ENCODE measurements around the gene TNFAIP8L2. TPM values are rescaled to one million over a fixed set of nuclear protein-coding genes. Genes with fewer than 3 reads are reported as not detected.
A peak's percentile ranks its signal among the peaks of the same experiment; 100 is the strongest.
"Not testable (repeated sequence)": the region's sequence is repeated elsewhere in the genome, so short reads cannot be mapped to it uniquely, and the experiment has no call there.

TNFAIP8L2 gene
- total RNA-seq, 1 donor from 2014 or later, result 2.7 TPM

DNA sequence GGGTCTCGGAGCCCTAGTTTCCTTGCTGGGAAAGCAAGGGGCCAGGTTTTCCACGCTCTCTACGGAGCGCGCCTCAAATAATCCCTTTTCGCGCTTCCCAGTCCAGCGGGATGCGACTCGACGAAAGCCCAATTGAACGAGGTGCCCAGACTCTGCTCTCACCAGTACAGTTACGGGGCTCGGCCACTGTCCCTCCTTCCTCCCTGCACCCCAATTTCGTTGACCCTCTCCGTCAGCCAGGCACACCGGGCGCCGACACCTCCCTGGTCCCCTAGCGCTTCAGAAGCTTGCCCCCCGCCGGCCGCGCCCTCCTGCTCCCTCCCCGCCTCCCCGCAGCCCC, 10.4 kb upstream of the TNFAIP8L2 start:
- no peak for DNase-seq

DNA sequence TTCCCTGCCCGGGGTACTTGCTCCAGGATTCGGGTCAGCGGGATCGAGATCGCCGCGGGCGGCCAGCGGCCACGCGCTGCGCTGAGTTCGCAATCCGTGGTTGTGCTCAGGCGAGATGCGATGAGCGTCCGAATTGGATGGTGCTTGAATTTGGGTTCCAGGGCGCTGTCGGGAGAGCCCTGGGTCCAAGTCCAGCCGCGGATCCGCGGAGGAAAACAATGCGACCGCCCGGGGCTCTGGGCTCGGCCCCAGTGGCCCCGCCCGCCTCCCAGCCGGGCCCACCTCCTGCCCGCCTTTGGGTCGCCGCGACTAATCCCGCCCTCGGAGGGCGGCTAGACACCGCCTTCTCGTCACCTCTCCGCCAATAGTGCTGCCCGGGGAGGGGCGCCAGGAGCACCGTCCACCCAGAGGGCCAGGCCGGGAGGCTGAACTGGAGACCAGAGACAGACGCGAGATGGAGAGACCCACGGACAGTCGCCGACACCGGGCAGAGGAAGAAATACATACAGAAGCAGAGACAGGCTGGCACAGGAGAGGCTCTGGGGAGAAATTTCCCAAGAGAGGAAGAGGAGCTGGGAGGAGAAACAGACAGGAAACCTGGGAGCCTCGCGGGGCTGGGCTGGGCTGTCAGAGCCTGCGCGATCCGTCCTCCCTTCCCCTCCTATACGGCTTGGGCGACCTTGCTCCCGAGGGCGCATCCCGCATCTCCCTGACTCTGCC, 9.9 kb upstream of the TNFAIP8L2 start, which contains the start of gene SEMA6C:
Gene SEMA6C, minus strand, starts transcription at position 220 of the 720 bp plus-strand sequence. CDS start 4,010 bp downstream, outside the sequence.
- peak; percentile 97 for DNase-seq

DNA sequence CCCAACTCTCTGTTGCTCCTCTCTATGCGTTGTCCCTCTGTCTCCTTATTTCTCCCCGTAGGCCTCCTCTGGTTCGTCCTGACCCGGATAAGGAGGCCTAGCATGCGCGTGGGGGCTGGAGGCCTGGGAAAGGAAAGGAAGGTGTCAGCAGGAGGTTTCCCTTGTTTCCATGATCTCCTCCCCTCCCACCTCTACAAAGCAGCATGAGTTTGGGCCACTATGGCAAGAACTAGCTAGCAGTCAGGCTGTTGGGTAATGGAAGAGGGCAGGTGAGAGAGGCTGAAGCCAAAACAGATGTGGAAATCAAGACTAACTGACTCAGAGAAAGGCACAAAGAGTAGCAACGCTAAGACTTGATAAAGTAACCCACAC, 9.3 kb upstream of the TNFAIP8L2 start:
- DNase-seq, result no peak

DNA sequence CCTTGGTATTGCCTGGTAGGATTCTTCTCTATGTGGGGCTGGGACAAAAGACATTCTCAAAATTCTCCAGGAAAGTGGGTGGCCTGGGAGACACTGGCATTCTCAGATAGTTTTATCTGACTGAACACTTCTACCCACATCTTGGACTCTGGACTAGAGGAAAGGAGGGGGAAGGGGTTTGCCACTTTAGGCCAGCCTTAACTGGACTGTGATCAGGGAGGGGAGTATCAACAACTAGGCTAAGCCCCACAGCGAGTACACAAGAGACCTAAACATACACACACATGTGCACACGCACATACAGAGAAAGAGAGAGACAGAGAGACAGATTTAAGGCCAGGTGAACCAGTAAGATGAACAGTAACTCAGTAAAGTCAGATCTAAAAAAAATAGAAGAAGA, 8.8 kb upstream of the TNFAIP8L2 start:
- no peak for DNase-seq

DNA sequence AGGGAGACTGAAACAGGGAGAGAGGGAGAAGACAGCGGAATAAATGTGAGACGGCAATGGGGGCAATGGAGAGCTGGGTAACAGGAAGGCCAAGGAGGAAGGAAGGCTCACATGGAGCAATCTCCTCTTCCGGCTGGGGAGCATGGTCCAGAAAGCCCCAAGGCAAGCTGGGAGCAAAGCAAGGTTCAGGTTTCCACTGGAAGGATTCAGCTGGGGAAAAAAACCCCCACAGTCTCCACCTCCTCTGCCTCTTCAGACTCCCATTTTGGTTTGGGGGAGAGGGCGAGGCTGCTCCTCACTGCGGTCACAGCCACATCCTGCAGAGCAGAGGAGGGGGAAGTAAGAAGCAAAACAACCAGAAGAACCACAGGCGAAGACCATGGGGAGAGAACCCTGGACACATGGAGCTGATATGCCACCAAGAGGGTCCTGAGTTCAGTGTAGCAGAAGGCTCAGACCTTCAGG, 650 bp downstream of the TNFAIP8L2 start:
- DNase-seq, result no peak

DNA sequence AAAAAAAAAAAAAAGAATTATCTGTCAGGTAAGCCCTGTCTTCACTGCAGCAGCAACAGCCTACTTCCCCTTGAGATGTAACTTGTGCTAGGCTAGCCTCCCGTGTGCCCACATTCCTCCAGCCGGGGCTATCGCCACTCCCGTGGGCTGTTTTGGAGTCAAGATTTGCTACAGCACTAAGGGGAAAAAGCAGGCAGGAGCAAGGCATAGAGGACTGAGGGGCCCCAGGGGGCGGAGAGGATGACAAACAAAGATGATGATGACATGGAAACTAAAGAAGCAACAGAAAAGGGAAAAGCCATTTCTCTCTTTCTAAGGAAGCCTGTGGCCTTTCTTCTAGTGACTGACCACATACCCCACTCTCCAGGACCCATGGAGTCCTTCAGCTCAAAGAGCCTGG, 1.9 kb downstream of the TNFAIP8L2 start:
- DNase-seq, result no peak

DNA sequence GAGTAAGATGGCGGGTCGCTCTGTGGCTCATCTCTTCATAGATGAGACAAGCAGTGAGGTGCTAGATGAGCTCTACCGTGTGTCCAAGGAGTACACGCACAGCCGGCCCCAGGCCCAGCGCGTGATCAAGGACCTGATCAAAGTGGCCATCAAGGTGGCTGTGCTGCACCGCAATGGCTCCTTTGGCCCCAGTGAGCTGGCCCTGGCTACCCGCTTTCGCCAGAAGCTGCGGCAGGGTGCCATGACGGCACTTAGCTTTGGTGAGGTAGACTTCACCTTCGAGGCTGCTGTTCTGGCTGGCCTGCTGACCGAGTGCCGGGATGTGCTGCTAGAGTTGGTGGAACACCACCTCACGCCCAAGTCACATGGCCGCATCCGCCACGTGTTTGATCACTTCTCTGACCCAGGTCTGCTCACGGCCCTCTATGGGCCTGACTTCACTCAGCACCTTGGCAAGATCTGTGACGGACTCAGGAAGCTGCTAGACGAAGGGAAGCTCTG, 2.4 kb downstream of the TNFAIP8L2 start:
- no peak for DNase-seq

DNA sequence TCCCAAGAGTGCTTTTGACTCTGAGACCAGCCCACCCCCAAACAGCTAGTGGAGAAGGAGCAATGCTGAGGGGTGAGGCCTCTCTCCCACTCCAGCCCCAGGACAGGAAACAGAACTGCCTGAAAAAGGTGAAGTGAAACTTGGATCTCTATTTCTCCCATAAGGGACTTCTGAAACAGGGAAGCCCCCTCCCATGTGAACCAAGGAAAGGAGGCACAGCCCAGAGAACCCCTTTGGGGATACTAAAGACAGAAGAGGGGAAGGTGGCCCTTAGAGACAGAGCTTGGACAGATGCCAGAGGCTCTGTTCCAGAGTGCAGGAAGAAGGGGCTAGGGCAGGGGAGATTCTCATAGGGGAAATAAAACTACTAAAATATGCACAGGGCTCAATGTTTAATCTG, 2.9 kb downstream of the TNFAIP8L2 start:
- no peak for DNase-seq

DNA sequence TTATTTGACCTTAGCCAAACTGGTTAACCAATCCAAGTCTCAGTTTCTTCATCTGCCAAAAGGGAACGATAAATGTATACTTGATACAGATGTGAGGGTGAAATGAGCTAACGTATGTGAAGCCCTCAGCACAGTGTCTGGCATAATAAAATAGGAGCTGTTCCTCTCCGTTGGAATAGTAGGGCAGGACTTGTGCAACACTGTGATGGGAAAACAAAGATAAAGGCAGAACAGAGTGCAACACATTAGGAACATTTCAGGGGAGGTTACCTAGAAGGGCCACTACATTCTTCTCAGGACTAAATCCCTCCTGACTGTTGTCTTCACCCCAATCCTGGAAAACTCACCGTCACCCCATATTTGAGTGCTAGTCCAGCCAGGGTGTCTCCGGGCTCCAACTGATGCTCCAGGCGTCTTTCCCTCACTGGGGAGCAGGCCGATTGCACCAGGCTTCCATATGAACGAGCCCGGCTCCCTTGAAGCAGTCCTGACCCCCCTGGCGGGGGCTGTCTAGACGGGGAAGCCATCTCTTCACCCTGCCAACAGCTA, 8.4 kb downstream of the TNFAIP8L2 start:
- DNase-seq, result no peak

DNA sequence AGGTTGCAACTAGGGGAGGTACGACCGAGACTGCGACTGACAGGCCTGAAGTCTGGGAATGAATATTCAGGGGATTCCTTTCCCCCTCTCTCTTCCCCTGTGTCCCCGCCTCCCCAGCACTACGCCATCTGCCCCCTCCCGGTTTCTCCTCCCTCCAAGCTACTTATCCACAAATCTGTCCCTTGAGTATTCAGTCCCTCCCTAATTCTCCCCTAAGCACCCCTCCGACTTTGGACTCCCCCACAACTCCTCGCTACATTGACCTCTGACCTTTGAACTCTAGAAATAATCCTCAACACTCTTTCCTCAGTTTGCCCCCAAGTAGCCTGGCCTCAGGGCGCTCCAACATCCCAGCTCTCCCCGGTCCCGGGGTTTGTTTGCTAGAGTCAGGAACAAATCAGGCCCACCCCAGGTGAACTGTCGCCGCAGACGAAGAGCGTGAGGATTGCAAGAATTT, 8.9 kb downstream of the TNFAIP8L2 start:
- DNase-seq, result peak; percentile 76

DNA sequence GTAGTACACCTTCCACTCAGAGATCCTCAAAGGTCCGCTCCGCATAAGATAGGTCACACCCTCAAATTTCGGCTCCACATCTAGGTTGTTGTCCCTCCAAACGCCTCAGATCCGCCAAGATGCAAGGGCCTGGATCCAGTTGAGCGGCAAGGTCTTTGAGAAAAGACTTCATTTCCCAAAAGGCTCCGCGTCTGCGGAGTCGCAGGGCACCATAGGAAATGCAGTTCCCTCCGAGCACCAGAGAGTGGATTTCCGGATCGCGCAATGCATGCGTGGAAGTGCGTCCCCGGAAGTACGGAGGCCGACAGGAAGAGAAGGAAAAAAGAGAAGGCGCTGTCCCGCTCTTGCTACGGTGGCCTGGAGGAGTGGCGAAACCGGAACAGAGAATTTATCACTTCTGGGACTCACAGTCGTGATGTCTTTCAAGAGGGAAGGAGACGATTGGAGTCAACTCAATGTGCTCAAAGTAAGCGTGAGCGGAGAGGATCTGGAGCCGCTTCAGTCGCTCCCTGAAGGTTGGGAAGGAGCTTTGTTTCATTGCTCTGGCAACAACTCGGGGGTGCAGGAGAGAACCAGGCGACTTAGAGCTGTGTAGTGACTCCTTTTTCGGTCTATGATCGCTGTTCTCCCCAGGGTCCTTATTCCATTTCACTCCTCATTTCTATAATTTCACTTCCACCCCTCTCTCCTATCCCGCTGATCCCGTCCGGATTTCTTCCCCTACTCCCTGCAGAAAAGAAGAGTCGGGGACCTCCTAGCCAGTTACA, 9.5 kb downstream of the TNFAIP8L2 start, which contains the start of the genes LYSMD1 and SCNM1:
Gene LYSMD1, minus strand, starts transcription at position 165 of the 767 bp plus-strand sequence. CDS start 644 bp downstream, outside the sequence.
Gene SCNM1, plus strand, starts transcription at position 407 of the 767 bp plus-strand sequence. Its CDS starts 9 bp downstream, at position 416.
- DNase-seq, result peak; percentile 100

DNA sequence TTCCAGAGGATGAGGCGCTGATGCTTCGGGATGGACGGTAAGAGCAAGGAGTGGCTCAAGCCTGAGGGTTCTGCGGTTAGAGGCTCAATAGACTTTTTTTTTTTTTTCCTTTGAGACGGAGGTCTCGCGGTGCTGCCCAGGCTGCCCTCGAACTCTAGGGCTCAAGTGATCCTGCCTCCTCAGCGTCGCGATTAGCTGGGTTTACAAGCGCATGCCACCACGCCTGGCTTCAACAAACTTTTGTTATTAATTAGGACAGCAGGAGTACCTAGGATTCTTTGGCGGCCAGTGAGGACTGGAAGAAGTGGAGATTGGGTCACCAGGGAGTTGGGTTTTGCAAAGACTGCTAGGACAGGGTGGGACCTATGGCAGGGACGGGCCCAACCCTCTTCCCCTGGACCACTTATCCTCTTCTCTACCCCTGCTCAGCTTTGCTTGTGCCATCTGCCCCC, 10.1 kb downstream of the TNFAIP8L2 start:
- DNase-seq, result no peak

DNA sequence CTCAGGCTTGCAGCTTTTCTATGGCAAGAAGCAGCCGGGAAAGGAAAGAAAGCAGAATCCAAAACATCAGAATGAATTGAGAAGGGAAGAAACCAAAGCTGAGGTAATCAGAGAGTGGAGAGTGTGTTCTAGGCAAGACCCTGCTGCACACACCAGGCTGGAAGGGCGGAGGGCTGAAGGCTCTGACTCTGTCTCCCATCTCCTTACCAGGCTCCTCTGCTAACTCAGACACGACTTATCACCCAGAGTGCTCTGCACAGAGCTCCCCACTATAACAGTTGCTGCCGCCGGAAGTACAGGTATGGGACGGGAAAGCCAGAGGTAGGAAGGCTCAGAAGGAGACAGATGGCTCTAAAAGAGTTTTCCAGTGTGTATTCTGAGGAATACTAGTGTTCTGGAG, 10.7 kb downstream of the TNFAIP8L2 start:
- DNase-seq, result no peak

DNA sequence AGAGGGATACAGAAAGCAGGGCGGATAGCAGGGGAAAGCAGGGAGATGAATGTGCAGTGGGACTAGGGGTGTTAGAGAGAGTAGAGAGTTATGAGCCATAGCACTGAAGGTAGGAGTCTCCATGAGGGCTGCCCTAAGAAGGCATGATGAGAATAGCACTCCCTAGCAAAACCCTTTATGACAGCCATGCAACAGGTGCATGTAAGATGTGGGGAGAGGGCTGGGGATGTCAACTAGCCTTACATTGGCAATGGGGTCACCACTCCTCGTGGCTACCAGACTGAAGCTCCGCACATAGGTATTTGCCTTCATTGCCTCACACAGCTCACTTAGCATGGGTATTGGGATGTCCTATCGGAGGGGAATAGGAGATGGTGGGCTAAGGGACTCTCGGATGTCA, 14.7 kb downstream of the TNFAIP8L2 start:
- no peak for DNase-seq

DNA sequence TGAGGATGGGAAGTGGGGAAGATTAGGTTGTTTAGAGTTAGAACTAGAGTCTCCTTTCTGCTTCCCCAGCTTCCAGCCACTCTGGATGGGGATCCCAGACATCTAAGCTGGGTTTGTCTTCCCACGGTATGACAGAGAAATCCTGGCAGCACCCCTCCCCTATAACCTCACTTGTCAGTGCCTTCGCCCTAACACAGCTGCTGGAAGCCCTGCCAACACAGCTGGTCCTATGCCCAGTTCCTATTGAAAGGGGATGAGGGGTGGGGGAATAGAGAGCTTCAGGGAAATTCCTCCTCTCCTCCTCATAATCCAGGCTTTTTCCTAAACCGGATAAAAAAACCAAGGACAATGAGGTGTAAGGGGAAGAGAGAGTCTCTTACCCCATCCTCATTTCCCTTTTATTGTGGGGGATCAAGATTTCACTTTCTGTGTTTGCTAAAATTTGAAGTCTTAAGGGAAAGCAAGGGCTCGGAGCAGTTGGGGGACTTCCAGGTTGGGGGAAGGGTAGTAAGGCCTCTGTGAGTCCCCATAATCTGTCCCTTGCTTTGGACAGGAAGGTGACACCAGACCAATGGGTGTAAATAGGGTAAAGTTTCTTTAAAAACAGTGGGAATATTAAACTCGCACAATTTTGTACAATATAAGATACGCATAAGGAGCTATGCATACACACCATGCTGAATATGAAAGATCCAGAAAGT, 18.7 kb downstream of the TNFAIP8L2 start:
- peak; percentile 94 for DNase-seq

DNA sequence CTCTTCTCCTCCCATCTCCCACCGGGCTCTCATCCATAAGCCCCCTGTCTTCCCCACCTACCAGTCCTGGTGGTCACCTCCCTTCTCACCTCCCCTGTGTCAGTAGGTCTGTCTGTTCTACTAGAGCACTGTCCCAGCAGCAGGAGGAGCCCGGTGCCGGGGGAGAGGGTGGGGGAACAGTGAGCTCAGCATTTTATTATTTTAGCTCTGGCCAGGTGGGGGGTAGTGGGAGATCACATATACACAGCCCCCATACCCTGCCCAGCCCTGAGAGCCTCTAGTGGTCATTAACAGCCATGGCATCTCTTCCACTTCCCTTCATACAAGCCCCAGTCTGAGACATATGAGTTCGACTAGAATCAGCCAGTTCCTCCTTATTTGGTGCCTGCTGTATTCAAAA, 19.4 kb downstream of the TNFAIP8L2 start, which contains the start of gene TMOD4:
Gene TMOD4, minus strand, starts transcription at position 119 of the 400 bp plus-strand sequence. CDS start 1,106 bp downstream, outside the sequence.
- peak; percentile 54 for DNase-seq

DNA sequence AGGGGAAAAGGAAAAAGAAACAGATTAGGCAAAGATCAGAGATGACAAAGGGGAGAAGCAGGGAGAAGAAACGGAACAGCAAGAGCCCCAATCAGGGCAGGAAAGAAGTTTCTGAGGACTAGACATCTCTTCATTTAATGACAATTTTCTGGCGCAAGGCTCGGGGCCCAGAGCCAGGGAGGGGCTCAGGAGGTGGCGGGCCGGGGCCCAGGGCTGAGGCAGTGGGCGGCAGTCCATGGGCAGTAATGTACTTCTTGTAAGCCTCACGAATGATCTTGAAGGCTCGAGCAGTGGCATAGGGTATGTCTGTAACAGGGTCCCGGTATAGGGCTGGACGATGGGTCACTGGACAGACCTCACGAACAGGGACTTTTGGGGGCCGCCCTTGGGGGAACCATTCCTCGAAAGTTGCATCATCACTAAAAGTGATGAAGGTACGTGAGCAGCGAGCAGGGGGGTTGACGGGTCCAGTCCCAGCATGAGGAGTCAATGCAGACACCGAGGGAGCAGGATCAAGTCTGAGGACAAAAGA, 20.1 kb downstream of the TNFAIP8L2 start:
- DNase-seq, result no peak

DNA sequence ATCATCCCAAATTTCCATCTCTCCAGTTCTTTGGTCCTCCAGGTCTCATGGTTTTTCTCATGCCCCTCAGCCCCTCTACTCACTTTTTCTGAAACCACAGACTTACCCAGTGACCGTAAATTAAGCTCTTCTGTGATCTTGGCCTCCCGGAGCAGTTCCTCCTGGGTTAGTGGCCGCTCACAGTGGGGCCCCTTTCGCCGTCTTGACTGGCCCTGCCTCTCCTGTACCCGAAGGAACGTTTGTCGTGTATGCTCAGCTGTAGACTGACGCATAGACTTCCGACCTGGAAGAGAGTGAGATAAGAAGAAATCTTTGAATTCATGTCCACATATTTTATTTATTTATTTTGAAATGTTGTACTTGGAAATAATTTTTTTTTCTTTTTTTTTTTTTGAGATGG, 27.8 kb downstream of the TNFAIP8L2 start:
- DNase-seq, result no peak

DNA sequence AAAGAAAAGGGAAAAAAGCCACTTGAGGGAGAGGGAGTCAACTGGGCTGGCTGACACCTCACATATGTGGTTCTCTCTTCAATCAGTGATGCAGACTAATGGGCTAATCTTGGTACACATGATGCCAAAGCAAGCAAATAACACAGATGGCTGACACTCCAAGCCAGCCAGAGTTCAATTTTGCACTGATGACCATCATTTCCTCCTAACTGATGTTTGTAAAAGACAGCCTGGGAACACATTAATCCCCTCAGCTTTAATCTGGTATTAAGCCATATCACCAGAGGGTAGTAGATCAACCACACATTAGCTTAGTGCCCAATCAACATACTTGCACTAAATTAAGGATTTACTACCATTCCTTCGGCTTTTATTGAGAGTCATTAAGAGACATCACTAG, 30.8 kb downstream of the TNFAIP8L2 start:
- DNase-seq, result no peak

DNA sequence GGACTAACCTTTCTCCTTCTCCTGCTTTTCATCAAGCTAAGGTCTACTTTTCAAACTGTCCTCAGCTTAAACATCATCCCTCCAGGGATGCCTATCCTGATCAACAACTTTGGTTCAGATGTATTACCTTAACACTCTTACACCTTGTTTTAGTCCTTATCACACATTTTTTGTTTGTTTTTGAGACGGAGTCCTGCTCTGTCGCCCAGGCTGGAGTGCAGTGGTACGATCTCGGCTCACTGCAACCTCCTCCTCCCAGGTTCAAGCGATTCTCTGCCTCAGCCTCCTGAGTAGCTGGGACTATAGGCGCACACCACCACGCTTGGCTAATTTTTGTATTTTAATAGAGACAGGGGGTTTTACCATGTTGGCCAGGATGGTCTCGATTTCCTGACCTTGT, 32.2 kb downstream of the TNFAIP8L2 start:
- DNase-seq, result not testable (repeated sequence)

DNA sequence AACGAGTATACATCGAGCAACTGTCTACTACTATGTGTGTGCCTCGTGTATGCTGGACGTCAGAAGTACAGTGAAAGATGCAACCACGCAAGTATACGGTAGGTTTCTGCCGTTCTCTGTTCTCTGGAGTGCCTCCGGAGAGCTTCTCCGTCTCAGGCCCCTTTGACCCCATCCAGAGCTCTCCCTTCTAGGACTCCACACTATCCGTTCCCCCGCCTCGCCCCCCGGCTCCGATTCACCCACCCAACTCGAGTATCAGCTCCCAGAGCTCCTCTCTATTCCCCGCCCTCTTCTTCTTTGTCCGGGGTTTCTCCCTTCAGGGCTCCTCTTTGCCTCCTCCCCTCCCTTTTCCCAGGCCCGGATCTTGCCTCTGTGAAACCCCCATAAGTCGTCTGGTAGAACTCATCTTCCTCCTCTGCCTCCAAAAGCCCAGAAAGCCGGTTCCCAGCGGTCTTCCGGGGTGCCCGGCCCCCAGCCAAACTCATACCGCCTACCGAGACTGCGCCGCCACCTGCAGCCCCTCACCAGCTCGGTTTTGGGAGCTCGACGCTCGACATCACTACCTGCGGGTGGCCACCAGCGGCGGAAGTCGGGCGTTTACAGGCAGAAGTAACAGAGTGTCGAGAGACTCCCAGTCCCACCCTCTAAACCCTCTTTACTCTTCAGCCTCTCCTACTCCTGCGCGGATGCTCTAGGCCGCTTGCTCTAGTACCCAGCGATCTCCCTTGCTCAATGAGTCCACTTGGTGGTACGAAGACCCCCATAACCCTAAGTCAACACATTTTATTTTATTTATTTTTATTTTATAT, 33.4 kb downstream of the TNFAIP8L2 start, which contains the start of gene VPS72:
Gene VPS72, minus strand, starts transcription at position 561 of the 809 bp plus-strand sequence. Its CDS starts 76 bp downstream, at position 485.
- peak; percentile 96 for DNase-seq
